HepG2 (cell line): Measurements from ENCODE around the gene EPB41L3. TPM values are rescaled to one million over a fixed set of nuclear protein-coding genes. Genes with fewer than 3 reads are reported as not detected.

Experiments used
- ATAC-seq: fragments of 200-7000 bp; cut with Tn5 transposase; 3 replicates; pipeline ENCODE4 v1.9.1; 2020; ENCODE audit warnings: mild to moderate bottlenecking, moderate library complexity
- BruUV-seq: library from RNA; stranded (reverse); fragments of 400-500 nt; replicated peaks from 2 replicates; lab custom pipeline; 2021; lab: Mats Ljungman, UMichigan
- CTCF ChIA-PET: fragments of 300-600 bp; formaldehyde crosslinking; extraction: SDS; loops from one replicate; lab custom pipeline; 2021; ENCODE audit warnings: low total read pairs, inconsistent platforms, low intra/inter-chr PET ratio; lab: Yijun Ruan, JAX
- POLR2A ChIA-PET: fragments of 350-600 bp; sonication (Branson Sonifier 250); formaldehyde crosslinking; loops from one replicate; lab custom pipeline; 2020; ENCODE audit warnings: antibody characterized with exemption, inconsistent platforms; lab: Yijun Ruan, JAX
- DNase-seq: peaks from one replicate; pipeline ENCODE4 v3.0.0-alpha.2; 2015; ENCODE audit warnings: low spot score
- FAIRE-seq: peaks from 3 replicates; lab custom pipeline; 2011; peaks lifted over from hg19 to GRCh38; lab: Jason Lieb, UNC
- H2AFZ ChIP-seq: one replicate; pipeline ENCODE4 v1.6.1; 2011; ENCODE audit warnings: low read length, inconsistent platforms
- H3K27ac ChIP-seq: fragments of 300-600 bp; 3 replicates; pipeline ENCODE4 v1.8.0; 2011; ENCODE audit warnings: mixed run types, mild to moderate bottlenecking, mixed read lengths, low read length, inconsistent platforms; ENCODE audit not compliant: insufficient read depth; ENCODE audit errors: extremely low read length
- H3K27me3 ChIP-seq, 2 experiments: fragments of 200-600 bp in 1 of 2; 2 replicates in 1 of 2; 3 replicates in 1 of 2; pipeline versions ENCODE4 v1.6.0 to v1.8.0; 2011; ENCODE audit warnings: low read length in 2 of 2, mild to moderate bottlenecking in 2 of 2, moderate library complexity in 2 of 2, inconsistent platforms in 1 of 2; ENCODE audit not compliant: insufficient read depth in 2 of 2, control insufficient read depth in 1 of 2
- H3K36me3 ChIP-seq, 2 experiments: fragments of 200-600 bp in 1 of 2; replicated peaks in 1 of 2; 2 replicates in 1 of 2; 3 replicates in 1 of 2; pipeline versions ENCODE4 v1.5.1 to v1.8.0; 2011; ENCODE audit warnings: low read length in 2 of 2, inconsistent platforms in 1 of 2; ENCODE audit not compliant: insufficient read depth in 2 of 2, control insufficient read depth in 1 of 2
- H3K4me1 ChIP-seq: 2 replicates; pipeline ENCODE4 v1.5.1; 2012; ENCODE audit warnings: low read length, inconsistent platforms; ENCODE audit not compliant: insufficient read depth
- H3K4me2 ChIP-seq: 2 replicates; pipeline ENCODE4 v1.6.0; 2011; ENCODE audit warnings: low read depth, low read length, inconsistent platforms
- H3K4me3 ChIP-seq, 3 experiments: fragments of 200-600 bp in 1 of 3; sonication (generic), shearing (Covaris generic) in 1 of 3; replicated peaks in 1 of 3; 2 replicates each; pipeline ENCODE4 v1.5.1; 2011 to 2016; ENCODE audit warnings: low read length in 3 of 3, inconsistent platforms in 2 of 3, low read depth in 2 of 3, mild to moderate bottlenecking in 2 of 3, control low read depth in 1 of 3, mixed read lengths in 1 of 3; ENCODE audit not compliant: insufficient read depth in 1 of 3
- H3K79me2 ChIP-seq: one replicate; pipeline ENCODE4 v1.6.1; 2011; ENCODE audit warnings: low read length, inconsistent platforms; ENCODE audit not compliant: insufficient read depth
- H3K9ac ChIP-seq: 2 replicates; pipeline ENCODE4 v1.6.0; 2011; ENCODE audit warnings: mild to moderate bottlenecking, low read depth, low read length, inconsistent platforms; ENCODE audit not compliant: insufficient read depth
- H3K9me3 ChIP-seq: 2 replicates; pipeline ENCODE4 v1.5.1; 2012; ENCODE audit warnings: mild to moderate bottlenecking, low read length
- H4K20me1 ChIP-seq: 2 replicates; pipeline ENCODE4 v1.6.0; 2011; ENCODE audit warnings: inconsistent platforms, mild to moderate bottlenecking, low read length, moderate library complexity; ENCODE audit not compliant: insufficient read depth
- ARNT ChIP-seq: fragments of 450-650 bp; IDR thresholded peaks from 2 replicates; pipeline ENCODE4 v1.6.1; 2017
- HIVEP1 ChIP-seq: sonication (generic); formaldehyde crosslinking; IDR thresholded peaks from 2 replicates; pipeline ENCODE4 v1.4.0; 2020; ENCODE audit warnings: mild to moderate bottlenecking, missing genetic modification reagents
- KMT2A ChIP-seq: sonication (generic); formaldehyde crosslinking; IDR thresholded peaks from 2 replicates; pipeline ENCODE4 v1.4.0; 2020; ENCODE audit warnings: missing genetic modification reagents
- KMT2B ChIP-seq: IDR thresholded peaks from 2 replicates; pipeline ENCODE4 v1.6.1; 2016; ENCODE audit warnings: missing genetic modification reagents, missing compliant biosample characterization
- MBNL3 ChIP-seq: fragments of 250-450 bp; sonication (Bioruptor Pico); conservative IDR thresholded peaks from 2 replicates; pipeline ENCODE4 v1.8.0; 2022; ENCODE audit warnings: mild to moderate bottlenecking, inconsistent platforms
- NFE2 ChIP-seq: sonication (generic); formaldehyde crosslinking; IDR thresholded peaks from 2 replicates; pipeline ENCODE4 v1.4.0; 2020; ENCODE audit warnings: missing genetic modification reagents
- NFRKB ChIP-seq: fragments of 450-650 bp; IDR thresholded peaks from 2 replicates; pipeline ENCODE4 v1.6.1; 2017
- PITX1 ChIP-seq: sonication (generic); formaldehyde crosslinking; IDR thresholded peaks from 2 replicates; pipeline ENCODE4 v1.5.1; 2020; ENCODE audit warnings: mild to moderate bottlenecking, missing genetic modification reagents
- RCOR2 ChIP-seq: IDR thresholded peaks from 2 replicates; pipeline ENCODE4 v1.6.1; 2016; ENCODE audit warnings: missing biosample characterization, missing genetic modification reagents
- SALL2 ChIP-seq: sonication (generic); formaldehyde crosslinking; IDR thresholded peaks from 2 replicates; pipeline ENCODE4 v1.8.1; 2023; ENCODE audit warnings: mild to moderate bottlenecking, missing genetic modification reagents, inconsistent platforms
- SMC3 ChIP-seq: IDR thresholded peaks from 2 replicates; pipeline ENCODE4 v1.6.1; 2011; ENCODE audit warnings: low read length, improper control_type of control experiment
- SRF ChIP-seq: IDR thresholded peaks from 2 replicates; pipeline ENCODE4 v1.6.1; 2011; ENCODE audit warnings: mild to moderate bottlenecking, low read depth, low read length, moderate library complexity
- ZC3H13 ChIP-seq: sonication (generic); formaldehyde crosslinking; IDR thresholded peaks from 2 replicates; pipeline ENCODE4 v1.8.1; 2023; ENCODE audit warnings: mild to moderate bottlenecking, missing genetic modification reagents, moderate library complexity
- ZFY ChIP-seq: sonication (generic); formaldehyde crosslinking; IDR thresholded peaks from 2 replicates; pipeline ENCODE4 v1.4.0; 2020; ENCODE audit warnings: missing genetic modification reagents
- ZNF142 ChIP-seq: sonication (generic); formaldehyde crosslinking; IDR thresholded peaks from 2 replicates; pipeline ENCODE4 v1.4.0; 2020; ENCODE audit warnings: missing genetic modification reagents
- ZNF235 ChIP-seq: sonication (generic); formaldehyde crosslinking; IDR thresholded peaks from 2 replicates; pipeline ENCODE4 v1.8.1; 2023; ENCODE audit warnings: mild to moderate bottlenecking, missing genetic modification reagents, borderline replicate concordance
- ZNF333 ChIP-seq: sonication (generic); formaldehyde crosslinking; IDR thresholded peaks from 2 replicates; pipeline ENCODE4 v1.4.0; 2020; ENCODE audit warnings: mild to moderate bottlenecking, missing genetic modification reagents, borderline replicate concordance
- ZNF644 ChIP-seq: IDR thresholded peaks from 2 replicates; pipeline ENCODE4 v1.6.1; 2016; ENCODE audit warnings: low read depth
- ZNF670 ChIP-seq: sonication (generic); formaldehyde crosslinking; IDR thresholded peaks from 2 replicates; pipeline ENCODE4 v1.8.0; 2022; ENCODE audit warnings: mild to moderate bottlenecking, missing genetic modification reagents, borderline replicate concordance
- ZSCAN5A ChIP-seq: sonication (generic); formaldehyde crosslinking; IDR thresholded peaks from 2 replicates; pipeline ENCODE4 v1.8.0; 2022; ENCODE audit warnings: mild to moderate bottlenecking, missing genetic modification reagents, borderline replicate concordance
- WGBS: methylation state at CpG from one replicate; pipeline ENCODE4 v1.1.6; 2017; ENCODE audit warnings: low lambda C conversion rate; 5-methylcytosine and 5-hydroxymethylcytosine counted together
- in situ Hi-C: cut with HindIII; loops from 2 replicates; pipeline ENCODE4 v1.10.0; 2017; ENCODE audit warnings: low pct_unique_long_range_greater_than_20kb; ENCODE audit not compliant: extremely low pct_ligation_motif_present
- intact Hi-C: fragments of 100-400 bp; cut with micrococcal nuclease; formaldehyde crosslinking; loops from one replicate; pipeline ENCODE4 v1.10.0; 2022; ENCODE audit not compliant: unreplicated experiment
- polyA plus RNA-seq, 8 experiments: library from polyadenylated mRNA; depleted of rRNA in 3 of 8; stranded (reverse) in 7 of 8; unstranded in 1 of 8; fragments of >200 nt; fragmentation: Illumina TruSeq in 4 of 8; extraction: Trizol in 4 of 8; gene quantifications; 2 replicates each; pipeline versions ENCODE4 v1.2.1 to v1.2.3, GENCODE V29; 2011 to 2016; ENCODE audit warnings: low read depth in 4 of 8, missing spikeins in 1 of 8, mixed read lengths in 1 of 8; ENCODE audit not compliant: insufficient read depth in 1 of 8
- total RNA-seq, 5 experiments: library from RNA; depleted of rRNA; stranded (reverse); fragments of >200 nt; fragmentation: Illumina TruSeq; extraction: Trizol; gene quantifications; 2 replicates each; pipeline ENCODE4 v1.2.3, GENCODE V29; 2016; ENCODE audit warnings: low read depth in 1 of 5

EPB41L3 gene
- total and polyA plus RNA-seq, 2 of the 13 experiments (the other 11 are each of a cell fraction or from before 2014, with no cell fraction given): not detected

GRCh38 chr18:5466256-5466655, 77.5 kb downstream of the EPB41L3 start:
- Histone ChIP-seq H2AFZ (no peak overlapping the region), H3K4me2 (no peak overlapping the region), H3K79me2 (no peaks in the 10 kb centered on the region), H3K27ac (no peak overlapping the region), H3K27me3 (peaks cover 1 to 3% of the 10 kb centered on the region in 2 experiments; a peak in 3 of 5 replicates), H4K20me1 (no peaks in the 10 kb centered on the region), H3K9ac (no peak overlapping the region), H3K4me1 (no peaks in the 10 kb centered on the region), H3K9me3 (no peaks in the 10 kb centered on the region), H3K36me3 (no peaks in the 10 kb centered on the region), H3K4me3 (no peak overlapping the region)
- DNase-seq: no peak
- in situ Hi-C loops: no loop called here
- intact Hi-C loops: no loop called here
- no peak for TF ChIP-seq NFE2
- no peak for TF ChIP-seq ZNF644 (CRISPR knock-in tag)
- no peak for TF ChIP-seq ZNF142 (CRISPR knock-in tag)
- no peak for TF ChIP-seq ZSCAN5A (CRISPR knock-in tag)
- TF ChIP-seq SRF: no peak
- TF ChIP-seq ZC3H13 (CRISPR knock-in tag): no peak
- TF ChIP-seq KMT2A: no peak
- no peak for TF ChIP-seq HIVEP1 (CRISPR knock-in tag)
- TF ChIP-seq SMC3: no peak
- TF ChIP-seq RCOR2: no peak
- no peak for TF ChIP-seq ARNT
- no peak for TF ChIP-seq ZNF670 (CRISPR knock-in tag)
- no peak for TF ChIP-seq SALL2 (CRISPR knock-in tag)
- no peak for TF ChIP-seq PITX1 (CRISPR knock-in tag)
- no peak for TF ChIP-seq ZNF333 (CRISPR knock-in tag)
- TF ChIP-seq KMT2B (CRISPR knock-in tag): no peak
- TF ChIP-seq MBNL3 (CRISPR knock-in tag): no peak
- no peak for TF ChIP-seq ZNF235 (CRISPR knock-in tag)
- no peak for TF ChIP-seq ZFY (CRISPR knock-in tag)
- no peak for TF ChIP-seq NFRKB
- no TSS peak for BruUV-seq
- ATAC-seq: no peak
- 16% methylated on average over 5 of the region's 5 CpGs for WGBS
- POLR2A ChIA-PET: no interaction called here
- CTCF ChIA-PET: no interaction called here
- no peak for FAIRE-seq
